Mesothelial cell of epicardium (in vitro differentiated cells): Measurements from ENCODE around the gene CLCN7. TPM values are rescaled to one million over a fixed set of nuclear protein-coding genes. Genes with fewer than 3 reads are reported as not detected.

Source experiments
- DNase-seq, 2 experiments: peaks; one replicate each; pipeline ENCODE4 v3.0.0; 2021; ENCODE audit warnings: low spot score in 2 of 2; ENCODE audit not compliant: unreplicated experiment in 2 of 2
- H3K27ac Mint-ChIP-seq: 2 replicates; pipeline ENCODE4 v1.8.0; 2021; ENCODE audit warnings: mixed read lengths
- H3K27me3 Mint-ChIP-seq: 2 replicates; pipeline ENCODE4 v1.8.0; 2021; ENCODE audit warnings: low read depth, mixed read lengths
- H3K36me3 Mint-ChIP-seq: 2 replicates; pipeline ENCODE4 v1.8.0; 2021; ENCODE audit warnings: mixed read lengths
- H3K4me1 Mint-ChIP-seq: 2 replicates; pipeline ENCODE4 v1.8.0; 2021; ENCODE audit warnings: mixed read lengths
- H3K4me3 Mint-ChIP-seq: 2 replicates; pipeline ENCODE4 v1.8.0; 2021; ENCODE audit warnings: mild to moderate bottlenecking, moderate library complexity, mixed read lengths
- H3K9me3 Mint-ChIP-seq: 2 replicates; pipeline ENCODE4 v1.8.0; 2021; ENCODE audit warnings: mixed read lengths
- total RNA-seq: library from RNA; stranded (reverse); gene quantifications from 3 replicates; pipeline ENCODE4 v1.2.1, GENCODE V29; 2021
- TF ChIP-seq, protein P1 (sequence below): fragments of 200-600 bp; sonication (generic); IDR thresholded peaks from one replicate; pipeline ENCODE4 v1.5.0; 2021; ENCODE audit warnings: antibody characterized with exemption; ENCODE audit not compliant: unreplicated experiment

Gene CLCN7
- total RNA-seq, 1 donor from 2014 or later = 94.6 TPM

DNA sequence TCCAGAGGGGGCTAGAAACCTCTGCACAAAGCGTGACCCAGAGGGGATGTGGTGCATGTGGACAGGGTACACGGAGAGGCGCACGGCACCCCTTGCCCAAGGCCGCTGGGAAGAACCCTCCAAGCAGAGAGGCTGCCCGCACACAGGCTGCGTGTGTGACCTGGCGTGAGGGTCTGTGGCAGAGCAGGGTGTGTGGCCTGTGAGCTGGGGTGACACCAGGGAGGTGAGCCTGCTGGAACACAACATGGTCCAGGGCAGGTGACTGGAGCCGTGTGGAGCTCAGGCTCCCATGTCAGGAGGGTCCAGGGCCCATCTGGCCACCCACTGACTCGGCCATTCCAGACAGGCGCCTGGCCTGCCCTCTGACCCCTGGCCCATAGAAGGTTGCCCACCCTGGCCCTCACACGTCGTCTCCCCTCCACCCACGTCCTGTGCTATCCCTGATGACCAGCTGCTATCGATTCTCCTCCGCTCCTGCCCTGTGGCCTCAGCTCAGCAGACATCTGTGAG, 43.9 kb upstream of the CLCN7 start:
- TF ChIP-seq, protein P1, sequence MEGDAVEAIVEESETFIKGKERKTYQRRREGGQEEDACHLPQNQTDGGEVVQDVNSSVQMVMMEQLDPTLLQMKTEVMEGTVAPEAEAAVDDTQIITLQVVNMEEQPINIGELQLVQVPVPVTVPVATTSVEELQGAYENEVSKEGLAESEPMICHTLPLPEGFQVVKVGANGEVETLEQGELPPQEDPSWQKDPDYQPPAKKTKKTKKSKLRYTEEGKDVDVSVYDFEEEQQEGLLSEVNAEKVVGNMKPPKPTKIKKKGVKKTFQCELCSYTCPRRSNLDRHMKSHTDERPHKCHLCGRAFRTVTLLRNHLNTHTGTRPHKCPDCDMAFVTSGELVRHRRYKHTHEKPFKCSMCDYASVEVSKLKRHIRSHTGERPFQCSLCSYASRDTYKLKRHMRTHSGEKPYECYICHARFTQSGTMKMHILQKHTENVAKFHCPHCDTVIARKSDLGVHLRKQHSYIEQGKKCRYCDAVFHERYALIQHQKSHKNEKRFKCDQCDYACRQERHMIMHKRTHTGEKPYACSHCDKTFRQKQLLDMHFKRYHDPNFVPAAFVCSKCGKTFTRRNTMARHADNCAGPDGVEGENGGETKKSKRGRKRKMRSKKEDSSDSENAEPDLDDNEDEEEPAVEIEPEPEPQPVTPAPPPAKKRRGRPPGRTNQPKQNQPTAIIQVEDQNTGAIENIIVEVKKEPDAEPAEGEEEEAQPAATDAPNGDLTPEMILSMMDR = no peak
- Mint-ChIP-seq H3K4me1 (no peaks in the 10 kb centered on the region), H3K27ac (no peak overlapping the region), H3K36me3 (peaks cover 28% of the 10 kb centered on the region), H3K27me3 (no peaks in the 10 kb centered on the region), H3K4me3 (no peak overlapping the region), H3K9me3 (peaks cover 12% of the 10 kb centered on the region)
- no peak for DNase-seq

DNA sequence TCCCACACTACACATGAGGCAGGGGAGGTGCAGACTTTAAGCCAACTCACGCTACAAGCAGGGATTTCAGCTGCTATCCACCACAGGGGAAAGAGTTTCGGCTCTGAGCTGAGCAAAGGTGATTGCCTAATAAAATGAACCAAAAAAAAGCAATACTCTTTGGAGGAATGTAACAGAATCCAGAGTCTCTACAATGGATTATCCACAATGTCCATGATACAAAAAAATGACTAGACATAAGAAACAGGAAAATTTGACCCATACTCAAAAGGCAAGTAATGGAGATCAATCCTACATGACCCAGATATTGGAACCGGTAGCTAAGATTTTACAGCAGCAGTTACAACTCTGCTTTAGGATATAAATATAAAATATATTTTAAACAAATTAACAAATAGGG, 39.7 kb upstream of the CLCN7 start:
- no peak overlapping the region for H3K27ac Mint-ChIP-seq

DNA sequence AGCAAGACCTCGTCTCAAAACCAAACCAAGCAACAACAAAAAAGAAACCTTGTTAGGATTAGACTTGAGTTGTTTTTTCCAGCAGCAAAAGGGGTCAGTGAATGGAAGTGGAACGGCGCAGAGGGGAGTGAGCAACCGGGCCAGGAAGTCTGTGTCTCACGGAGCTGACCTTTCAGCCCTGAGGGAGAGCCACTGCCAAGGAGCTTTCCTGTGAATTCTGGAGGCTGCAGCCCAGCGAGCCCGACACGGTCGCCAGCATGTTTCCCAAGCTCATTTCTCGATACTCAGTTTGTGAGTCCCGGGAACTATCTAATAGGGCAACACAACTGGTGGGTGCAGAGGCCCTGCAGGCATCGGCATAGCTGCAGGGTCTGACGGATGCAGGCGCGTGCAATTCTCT, 37.9 kb upstream of the CLCN7 start:
- TF ChIP-seq, protein P1 = no peak
- H3K4me3 Mint-ChIP-seq = no peak overlapping the region
- no peak overlapping the region for H3K27ac Mint-ChIP-seq
- H3K9me3 Mint-ChIP-seq = peaks cover 12% of the 10 kb centered on the region
- H3K36me3 Mint-ChIP-seq = peaks cover 42% of the 10 kb centered on the region
- DNase-seq = no peak
- no peaks in the 10 kb centered on the region for H3K27me3 Mint-ChIP-seq
- H3K4me1 Mint-ChIP-seq = no peaks in the 10 kb centered on the region

More for the DNA sequence above, 39.7 kb upstream of the CLCN7 start:
- Mint-ChIP-seq H3K4me1 (no peaks in the 10 kb centered on the region), H3K27me3 (no peaks in the 10 kb centered on the region), H3K9me3 (peaks cover 12% of the 10 kb centered on the region), H3K4me3 (no peak overlapping the region), H3K36me3 (peaks cover 45% of the 10 kb centered on the region)
- TF ChIP-seq, protein P1 = no peak
- no peak for DNase-seq

DNA sequence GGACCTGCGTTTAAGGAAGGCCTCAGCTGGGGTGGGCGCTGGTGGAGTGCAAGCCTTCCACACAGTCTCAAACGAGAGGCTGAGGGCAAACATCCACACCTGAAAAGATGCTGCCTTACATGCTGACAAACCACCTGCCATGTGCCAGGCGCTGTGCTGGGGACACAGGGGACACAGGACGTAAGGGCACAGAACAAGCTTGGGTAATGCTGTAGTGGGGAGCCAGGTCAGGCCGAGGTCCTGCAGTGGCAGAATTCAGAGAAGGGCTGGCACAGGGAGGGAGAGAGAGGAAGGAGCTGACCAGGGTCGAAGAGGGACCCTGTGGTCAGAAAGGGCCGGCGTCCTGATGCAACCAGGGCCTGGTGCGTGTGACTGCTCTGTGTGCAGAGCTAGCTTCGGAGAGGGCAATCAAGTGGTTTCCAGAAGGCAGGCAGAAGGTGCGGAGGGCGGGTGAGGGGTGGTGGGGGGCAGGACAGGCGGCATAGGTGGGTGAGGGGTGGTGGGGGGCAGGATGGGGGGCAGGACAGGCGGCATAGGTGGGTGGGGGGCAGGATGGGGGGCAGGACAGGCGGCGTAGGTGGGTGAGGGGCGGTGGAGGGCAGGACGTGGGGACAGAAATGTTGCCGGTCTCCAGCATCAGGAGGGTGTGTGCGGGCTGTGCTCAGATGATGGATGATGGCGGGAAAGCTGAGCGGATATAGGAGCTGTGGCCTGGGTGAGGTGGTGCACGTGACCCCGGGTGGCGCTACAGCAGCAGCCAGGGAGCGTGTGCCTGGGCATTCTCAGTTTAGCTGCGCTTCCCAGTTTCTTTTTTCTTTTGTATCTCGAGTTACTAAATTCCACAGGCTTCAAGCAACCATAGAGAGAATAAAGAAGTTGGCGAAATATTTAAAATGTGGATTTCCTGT, 37.1 kb upstream of the CLCN7 start:
- Mint-ChIP-seq H3K27ac (no peak overlapping the region), H3K9me3 (peaks cover 12% of the 10 kb centered on the region), H3K4me3 (no peak overlapping the region), H3K4me1 (no peaks in the 10 kb centered on the region), H3K36me3 (peaks cover 42% of the 10 kb centered on the region), H3K27me3 (no peaks in the 10 kb centered on the region)
- no peak for DNase-seq
- TF ChIP-seq, protein P1 = no peak

DNA sequence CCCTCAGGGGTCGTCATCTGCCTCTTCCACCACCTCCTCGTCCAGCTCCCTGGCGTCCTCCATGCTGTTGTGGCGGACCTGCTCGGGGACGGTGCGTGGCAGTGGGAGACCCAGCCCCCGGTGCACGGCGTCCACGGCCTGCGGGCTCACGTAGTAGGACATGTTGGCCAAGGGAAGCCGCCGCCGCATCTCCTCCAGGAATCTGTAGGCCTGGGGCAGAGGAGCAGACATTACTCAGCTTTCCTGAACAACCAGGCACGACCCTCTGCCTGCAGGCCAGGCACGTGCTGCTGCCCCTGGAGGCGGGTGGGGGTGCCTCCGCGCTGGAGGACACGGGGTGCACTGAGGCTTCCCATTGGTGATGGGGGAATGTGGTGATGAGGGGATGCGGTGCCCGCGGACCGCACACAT, 36.1 kb upstream of the CLCN7 start:
- H3K36me3 Mint-ChIP-seq = peaks cover 38% of the 10 kb centered on the region
- H3K27ac Mint-ChIP-seq = no peak overlapping the region
- TF ChIP-seq, protein P1 = no peak
- no peaks in the 10 kb centered on the region for H3K4me1 Mint-ChIP-seq
- no peaks in the 10 kb centered on the region for H3K27me3 Mint-ChIP-seq
- DNase-seq = no peak
- peaks cover 12% of the 10 kb centered on the region for H3K9me3 Mint-ChIP-seq
- H3K4me3 Mint-ChIP-seq = no peak overlapping the region
